Coronary artery (tissue), 2 donors: ENCODE results near the gene CNOT1.

Experiments used
- DNase-seq: peaks from one replicate; pipeline ENCODE4 v3.0.0-alpha.2; 2017; ENCODE audit warnings: low spot score
- H3K27ac ChIP-seq, 2 donors: fragments of 200-600 bp; sonication (generic); one replicate each; pipeline ENCODE4 v1.5.1; 2016 to 2019
- H3K4me3 ChIP-seq: fragments of 200-600 bp; sonication (generic); 2 replicates; pipeline ENCODE4 v1.5.1; 2016; ENCODE audit warnings: mild to moderate bottlenecking, moderate library complexity
- CTCF ChIP-seq: fragments of 200-600 bp; sonication (generic); IDR thresholded peaks from one replicate; pipeline ENCODE4 v1.5.1; 2019; ENCODE audit warnings: antibody characterized with exemption

The CNOT1 gene

GRCh38 chr16:58506241-58507194 lies 123.1 kb downstream of the CNOT1 start:
- no peak for DNase-seq
- Histone ChIP-seq H3K4me3 (no peak overlapping the region), H3K27ac (no peak overlapping the region)
- TF ChIP-seq CTCF, result no peak

GRCh38 chr16:58503863-58504688 lies 125.5 kb downstream of the CNOT1 start:
- no peak for TF ChIP-seq CTCF
- DNase-seq, result peak; percentile 67
- H3K27ac ChIP-seq, result no peak overlapping the region
- no peak overlapping the region for H3K4me3 ChIP-seq

DNA sequence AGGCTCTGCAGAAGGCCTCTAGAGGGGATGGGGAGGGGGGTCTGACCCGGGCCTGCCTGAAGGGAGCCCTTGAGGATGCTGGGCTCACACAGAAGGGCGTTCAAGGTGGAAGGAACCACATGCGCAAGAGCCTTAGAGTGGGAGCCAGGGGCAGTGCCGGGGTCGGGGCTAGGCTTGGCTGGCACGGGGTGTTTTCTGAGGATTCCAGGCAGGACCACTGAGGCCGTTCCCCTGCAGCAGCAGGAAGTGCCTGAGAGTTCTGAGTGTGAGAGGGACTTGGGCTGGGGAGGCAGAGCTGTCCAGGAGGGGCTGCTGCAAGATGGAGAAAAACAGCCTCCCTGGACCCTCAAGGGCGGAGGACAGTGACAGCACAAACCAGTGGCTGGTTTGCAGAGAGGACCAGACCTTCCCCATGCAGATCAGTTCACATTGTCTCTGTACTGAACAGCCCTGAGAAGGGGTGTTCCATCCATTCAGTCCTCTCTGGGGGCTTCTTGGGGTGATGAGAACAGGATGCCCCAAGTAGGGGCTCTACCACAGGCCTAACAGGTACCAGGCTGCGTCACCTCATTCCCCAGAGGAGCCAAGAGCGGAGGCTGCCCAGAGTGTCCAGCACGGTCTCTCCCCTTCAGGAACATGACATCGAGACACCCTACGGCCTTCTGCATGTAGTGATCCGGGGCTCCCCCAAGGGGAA lies 126.3 kb downstream of the CNOT1 start:
- no peak for DNase-seq
- Histone ChIP-seq H3K27ac (no peak overlapping the region), H3K4me3 (no peak overlapping the region)
- no peak for TF ChIP-seq CTCF

DNA sequence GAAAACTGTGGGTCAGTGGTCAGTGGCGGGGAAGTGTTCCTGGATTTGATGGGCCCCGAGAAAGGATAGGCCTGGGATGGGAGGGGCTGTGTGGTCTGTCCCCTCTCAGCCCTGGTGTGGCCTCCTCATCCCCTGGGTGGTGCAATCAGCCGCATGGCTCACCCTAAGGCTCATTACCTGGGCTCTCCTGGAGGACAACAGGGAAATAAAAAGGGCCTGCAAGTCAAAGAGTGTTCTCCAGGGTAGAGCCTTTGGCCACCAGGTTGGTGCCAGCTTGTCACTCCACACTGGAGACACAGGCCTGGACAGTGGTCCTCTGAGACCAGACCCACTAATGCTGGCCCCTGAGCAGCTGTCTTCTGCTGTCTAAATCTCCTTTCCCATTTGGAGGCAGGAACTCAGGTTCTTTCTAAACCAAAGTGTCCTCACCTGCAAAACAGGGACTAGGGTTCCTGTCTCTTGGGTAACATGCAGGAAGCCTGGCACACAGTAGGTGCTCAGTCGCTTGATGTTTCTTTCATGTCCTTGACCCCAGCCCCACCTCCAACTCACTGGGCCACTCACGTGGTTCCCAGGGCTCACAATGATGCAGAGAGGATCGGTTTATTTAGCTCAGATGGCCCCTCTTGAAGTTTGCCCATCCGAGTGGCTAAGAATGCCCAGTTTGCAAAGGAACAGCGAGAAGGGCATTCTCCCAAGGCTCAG lies 127.3 kb downstream of the CNOT1 start:
- no peak overlapping the region for H3K27ac ChIP-seq
- H3K4me3 ChIP-seq, result no peak overlapping the region
- TF ChIP-seq CTCF, result no peak
- DNase-seq, result no peak

DNA sequence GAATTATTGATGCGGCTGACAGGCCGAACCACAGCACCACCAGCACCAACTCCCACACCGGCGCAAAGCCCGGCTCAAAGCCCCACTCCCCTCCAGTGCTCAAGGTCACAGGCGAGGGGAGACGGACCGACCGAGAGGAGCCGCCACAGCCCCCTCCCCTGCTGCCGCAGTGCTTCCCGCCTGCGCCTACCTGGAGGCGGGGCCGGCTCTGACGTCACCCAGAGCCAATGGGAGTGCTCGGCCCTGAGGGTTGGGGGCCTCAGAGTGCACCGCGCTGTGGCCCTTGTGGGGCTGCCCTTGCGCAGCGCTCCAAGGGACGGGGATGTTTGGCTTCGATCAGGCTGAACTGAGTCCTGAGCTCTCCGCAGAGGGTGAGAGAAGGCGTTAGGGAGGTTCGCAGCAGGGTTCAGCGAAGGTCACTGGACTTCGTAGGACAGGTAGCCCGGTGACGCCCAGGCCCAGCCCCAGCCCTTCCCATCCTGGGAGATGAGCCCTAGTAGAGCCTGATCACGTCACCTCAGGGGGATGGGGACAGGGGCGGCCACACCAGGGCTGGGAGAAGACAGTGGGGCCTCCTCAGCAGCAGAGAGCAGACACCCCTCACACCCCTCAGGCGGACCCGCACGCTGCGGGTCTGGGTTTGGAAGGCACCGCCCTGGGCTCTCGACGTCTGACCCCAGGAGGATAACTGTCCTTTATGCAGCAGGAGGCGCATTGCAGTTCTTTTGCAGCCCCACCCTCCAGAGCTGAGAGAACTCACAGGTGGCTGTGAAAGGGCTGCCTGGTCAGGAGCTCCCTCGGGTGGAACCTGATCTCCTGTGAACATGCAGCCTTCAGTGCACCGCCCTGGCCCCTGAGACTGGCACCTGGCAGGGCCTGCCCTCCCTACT lies 128.1 kb downstream of the CNOT1 start:
- no peak for DNase-seq
- Histone ChIP-seq H3K27ac (no peak overlapping the region), H3K4me3 (peak overlapping the region; percentile 61)
- no peak for TF ChIP-seq CTCF
